Cardiac muscle cell (in vitro differentiated cells and primary cell): Measurements from ENCODE around the gene TBCD. TPM values are rescaled to one million over a fixed set of nuclear protein-coding genes. Genes with fewer than 3 reads are reported as not detected.
A peak's percentile ranks its signal among the peaks of the same experiment; 100 is the strongest.

ENCODE experiments used
- DNase-seq, 2 donors: peaks; one replicate each; pipeline versions ENCODE4 v3.0.0 to v3.0.0-alpha.2; 2010 to 2017; ENCODE audit warnings: low read depth in 1 of 2, low spot score in 1 of 2
- H3K27ac ChIP-seq: fragments of 200-600 bp; sonication (generic); 2 replicates; pipeline ENCODE4 v1.5.1; 2016
- H3K27me3 ChIP-seq: fragments of 200-600 bp; sonication (generic); 2 replicates; pipeline ENCODE4 v1.6.0; 2016; ENCODE audit warnings: control low read depth
- H3K36me3 ChIP-seq: fragments of 200-600 bp; sonication (generic); 2 replicates; pipeline ENCODE4 v1.5.1; 2016; ENCODE audit warnings: control low read depth
- H3K4me1 ChIP-seq: fragments of 200-600 bp; sonication (generic); 2 replicates; pipeline ENCODE4 v1.8.1; 2017; ENCODE audit warnings: low read depth, mild to moderate bottlenecking, mixed run types
- H3K4me3 ChIP-seq: fragments of 200-600 bp; sonication (generic); 2 replicates; pipeline ENCODE4 v1.5.1; 2016; ENCODE audit warnings: mild to moderate bottlenecking
- H3K9me3 ChIP-seq: fragments of 200-600 bp; sonication (generic); 2 replicates; pipeline ENCODE4 v1.5.1; 2017; ENCODE audit warnings: low read depth, mild to moderate bottlenecking, control low read depth
- polyA plus RNA-seq: library from polyadenylated mRNA; unstranded; fragments of >200 nt; fragmentation: Nextera tagmentation; extraction: Ambion mirVana; gene quantifications from 2 replicates; pipeline ENCODE4 v1.2.1, GENCODE V29; 2016
- total RNA-seq: library from RNA; depleted of rRNA; stranded (reverse); fragments of >200 nt; gene quantifications from 2 replicates; pipeline ENCODE4 v1.2.3, GENCODE V29; 2016
- TF ChIP-seq, protein P1 (sequence below): IDR thresholded peaks from 2 replicates; pipeline ENCODE4 v1.5.1; 2012; ENCODE audit warnings: low read depth, mild to moderate bottlenecking, low read length

Gene TBCD
- total and polyA plus RNA-seq, 2 experiments from 2014 or later = 55.7 to 66.0 TPM

DNA sequence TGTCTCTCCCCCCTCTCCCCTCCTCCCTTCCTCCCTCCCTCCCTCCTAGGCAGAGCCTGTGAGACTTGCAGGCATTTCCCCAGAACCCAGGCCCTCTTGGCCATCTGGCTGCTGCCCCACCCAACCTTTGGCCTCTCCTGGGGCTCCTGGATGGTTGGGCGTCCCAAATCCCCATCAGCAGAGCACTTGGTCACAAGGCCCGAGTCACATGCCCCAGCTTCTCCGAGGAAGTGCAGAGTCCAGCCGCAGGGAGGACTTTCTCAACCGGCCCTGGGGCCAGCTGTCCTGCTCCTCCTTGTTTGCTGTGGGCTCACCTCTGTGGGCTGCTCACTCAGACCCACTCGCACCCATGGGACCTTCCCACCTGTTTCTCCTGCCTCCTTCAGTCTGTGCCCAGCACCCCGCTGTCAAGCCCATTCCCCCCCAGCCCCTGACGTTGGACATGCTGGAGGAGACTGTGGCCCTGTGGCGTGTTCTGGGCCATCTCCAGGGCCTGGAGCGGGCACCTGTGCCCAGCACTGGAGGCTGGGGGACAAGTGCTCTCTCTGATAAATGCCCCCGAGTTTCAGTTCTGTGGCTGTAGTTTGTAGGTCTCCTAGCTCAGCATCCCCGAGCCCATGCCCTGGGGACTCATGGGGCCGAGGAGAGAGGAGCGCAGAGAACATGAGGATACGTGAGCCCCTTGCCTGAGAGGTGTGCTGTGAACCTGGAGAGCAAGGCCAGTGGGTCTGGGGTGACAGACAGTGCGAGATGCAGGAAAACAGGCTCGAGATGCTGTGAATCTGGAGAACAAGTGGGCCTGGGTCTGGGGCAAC is 130.2 kb downstream of the TBCD start:
- Histone ChIP-seq H3K4me1 (peaks cover 9% of the 10 kb centered on the region), H3K27ac (no peak overlapping the region), H3K27me3 (no peaks in the 10 kb centered on the region), H3K36me3 (no peaks in the 10 kb centered on the region), H3K4me3 (no peak overlapping the region), H3K9me3 (no peaks in the 10 kb centered on the region)
- no peak for DNase-seq
- TF ChIP-seq, protein P1, sequence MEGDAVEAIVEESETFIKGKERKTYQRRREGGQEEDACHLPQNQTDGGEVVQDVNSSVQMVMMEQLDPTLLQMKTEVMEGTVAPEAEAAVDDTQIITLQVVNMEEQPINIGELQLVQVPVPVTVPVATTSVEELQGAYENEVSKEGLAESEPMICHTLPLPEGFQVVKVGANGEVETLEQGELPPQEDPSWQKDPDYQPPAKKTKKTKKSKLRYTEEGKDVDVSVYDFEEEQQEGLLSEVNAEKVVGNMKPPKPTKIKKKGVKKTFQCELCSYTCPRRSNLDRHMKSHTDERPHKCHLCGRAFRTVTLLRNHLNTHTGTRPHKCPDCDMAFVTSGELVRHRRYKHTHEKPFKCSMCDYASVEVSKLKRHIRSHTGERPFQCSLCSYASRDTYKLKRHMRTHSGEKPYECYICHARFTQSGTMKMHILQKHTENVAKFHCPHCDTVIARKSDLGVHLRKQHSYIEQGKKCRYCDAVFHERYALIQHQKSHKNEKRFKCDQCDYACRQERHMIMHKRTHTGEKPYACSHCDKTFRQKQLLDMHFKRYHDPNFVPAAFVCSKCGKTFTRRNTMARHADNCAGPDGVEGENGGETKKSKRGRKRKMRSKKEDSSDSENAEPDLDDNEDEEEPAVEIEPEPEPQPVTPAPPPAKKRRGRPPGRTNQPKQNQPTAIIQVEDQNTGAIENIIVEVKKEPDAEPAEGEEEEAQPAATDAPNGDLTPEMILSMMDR = no peak

DNA sequence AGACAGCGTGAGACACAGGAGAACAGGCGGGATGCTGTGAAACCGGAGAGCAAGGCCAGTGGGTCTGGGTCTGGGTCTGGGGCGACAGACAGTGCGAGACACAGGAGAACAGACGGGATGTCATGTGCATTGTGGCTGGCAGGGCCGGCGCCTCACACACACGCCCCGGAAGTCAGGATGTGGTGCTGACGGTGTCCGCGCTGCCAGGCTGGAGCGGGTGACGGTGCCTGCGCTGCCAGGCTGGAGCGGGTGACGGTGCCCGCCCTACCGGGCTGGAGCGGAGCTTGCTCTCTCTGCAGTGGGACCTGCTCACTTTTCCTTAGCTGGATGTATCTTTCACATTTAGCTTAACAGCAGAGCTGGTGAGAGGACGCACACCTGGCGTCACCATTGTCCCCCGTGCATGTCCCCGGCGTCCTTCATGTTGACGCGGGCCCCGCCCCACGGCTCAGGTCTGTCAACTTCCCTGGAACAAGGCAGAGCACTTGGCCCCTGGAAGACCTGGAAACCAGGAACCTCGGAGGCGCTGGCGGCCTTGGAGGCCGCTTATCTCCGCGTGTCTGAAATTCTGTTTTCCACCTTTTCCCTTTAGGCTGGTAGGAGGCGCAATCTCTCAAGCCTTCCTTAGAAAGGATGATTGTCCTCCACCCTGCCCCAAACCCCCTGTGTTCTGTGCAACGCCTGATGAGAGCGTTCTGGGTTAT is 131.0 kb downstream of the TBCD start:
- Histone ChIP-seq H3K4me1 (peaks cover 8% of the 10 kb centered on the region), H3K4me3 (no peak overlapping the region), H3K9me3 (no peaks in the 10 kb centered on the region), H3K36me3 (no peaks in the 10 kb centered on the region), H3K27me3 (no peaks in the 10 kb centered on the region), H3K27ac (no peak overlapping the region)
- TF ChIP-seq, protein P1 = no peak
- no peak for DNase-seq

GRCh38 chr17:82883419-82884031 is 131.7 kb downstream of the TBCD start:
- no peaks in the 10 kb centered on the region for H3K9me3 ChIP-seq
- no peaks in the 10 kb centered on the region for H3K36me3 ChIP-seq
- TF ChIP-seq, protein P1 = no peak
- no peaks in the 10 kb centered on the region for H3K27me3 ChIP-seq
- H3K27ac ChIP-seq = no peak overlapping the region
- no peak overlapping the region for H3K4me3 ChIP-seq
- H3K4me1 ChIP-seq = peaks cover 8% of the 10 kb centered on the region
- DNase-seq = no peak

GRCh38 chr17:82884341-82884969 is 132.6 kb downstream of the TBCD start:
- Histone ChIP-seq H3K27ac (peak overlapping the region; percentile 22), H3K36me3 (no peaks in the 10 kb centered on the region), H3K4me3 (no peak overlapping the region), H3K4me1 (peaks cover 8% of the 10 kb centered on the region), H3K9me3 (no peaks in the 10 kb centered on the region), H3K27me3 (no peaks in the 10 kb centered on the region)
- DNase-seq = peak in 1 of 2 donors; percentile 39
- TF ChIP-seq, protein P1 = no peak

DNA sequence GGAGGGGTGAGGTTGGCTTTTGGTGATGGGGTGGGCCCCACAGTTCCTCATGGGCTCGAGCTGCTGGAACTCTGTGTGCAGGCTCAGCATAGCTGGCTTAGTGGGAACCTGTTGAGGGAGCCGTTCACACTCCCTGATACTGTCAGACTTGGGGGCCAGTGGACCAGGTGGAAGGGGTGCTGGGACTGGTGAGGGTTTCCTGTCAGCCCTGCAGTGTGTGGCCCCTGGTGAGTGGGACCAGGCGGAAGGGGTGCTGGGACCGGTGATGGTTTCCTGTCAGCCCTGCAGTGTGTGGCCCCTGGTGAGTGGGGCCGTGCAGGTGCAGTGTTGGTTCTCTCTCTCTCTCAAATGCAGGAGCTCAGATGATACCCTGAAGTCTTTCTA is 133.1 kb downstream of the TBCD start:
- H3K36me3 ChIP-seq = no peaks in the 10 kb centered on the region
- TF ChIP-seq, protein P1 = no peak
- no peaks in the 10 kb centered on the region for H3K27me3 ChIP-seq
- no peak overlapping the region for H3K4me3 ChIP-seq
- DNase-seq = no peak
- H3K9me3 ChIP-seq = no peaks in the 10 kb centered on the region
- peak overlapping the region; percentile 22 for H3K27ac ChIP-seq
- peaks cover 8% of the 10 kb centered on the region for H3K4me1 ChIP-seq
